Osteocyte (in vitro differentiated cells): ENCODE data around the gene PREP. TPM values are rescaled to one million over a fixed set of nuclear protein-coding genes. Genes with fewer than 3 reads are reported as not detected.

Source experiments
- DNase-seq: peaks from one replicate; pipeline ENCODE4 v3.0.0; 2021; ENCODE audit warnings: mixed read lengths; ENCODE audit not compliant: unreplicated experiment; ENCODE audit errors: extremely low spot score
- H3K27ac Mint-ChIP-seq: one replicate; pipeline ENCODE4 v1.8.0; 2021; ENCODE audit warnings: mild to moderate bottlenecking, mixed read lengths; ENCODE audit not compliant: unreplicated experiment
- H3K27me3 Mint-ChIP-seq: one replicate; pipeline ENCODE4 v1.8.0; 2021; ENCODE audit warnings: mixed read lengths; ENCODE audit not compliant: unreplicated experiment
- H3K36me3 Mint-ChIP-seq: one replicate; pipeline ENCODE4 v1.8.0; 2021; ENCODE audit warnings: mixed read lengths; ENCODE audit not compliant: unreplicated experiment
- H3K4me1 Mint-ChIP-seq: one replicate; pipeline ENCODE4 v1.8.0; 2021; ENCODE audit warnings: mixed read lengths; ENCODE audit not compliant: unreplicated experiment
- H3K4me3 Mint-ChIP-seq: one replicate; pipeline ENCODE4 v1.8.0; 2021; ENCODE audit warnings: mild to moderate bottlenecking, moderate library complexity, mixed read lengths; ENCODE audit not compliant: unreplicated experiment
- H3K9me3 Mint-ChIP-seq: one replicate; pipeline ENCODE4 v1.8.0; 2021; ENCODE audit warnings: mixed read lengths; ENCODE audit not compliant: unreplicated experiment
- CTCF ChIP-seq: fragments of 200-600 bp; sonication (generic); IDR thresholded peaks from 2 replicates; pipeline ENCODE4 v1.5.0; 2021; ENCODE audit warnings: antibody characterized with exemption, mild to moderate bottlenecking, moderate library complexity
- total RNA-seq: library from RNA; stranded (reverse); gene quantifications from 2 replicates; pipeline ENCODE4 v1.2.1, GENCODE V29; 2021

PREP gene
- total RNA-seq, 1 donor from 2014 or later = 36.9 TPM

GRCh38 chr6:105270511-105270910 is 132.4 kb downstream of the PREP start:
- H3K9me3 Mint-ChIP-seq = peaks cover 5% of the 10 kb centered on the region
- H3K4me3 Mint-ChIP-seq = no peak overlapping the region
- H3K27ac Mint-ChIP-seq = no peak overlapping the region
- H3K36me3 Mint-ChIP-seq = peaks cover 12% of the 10 kb centered on the region
- H3K27me3 Mint-ChIP-seq = peaks cover 2% of the 10 kb centered on the region
- no peak for DNase-seq
- no peaks in the 10 kb centered on the region for H3K4me1 Mint-ChIP-seq
- TF ChIP-seq CTCF = no peak

- no peak for DNase-seq
- Mint-ChIP-seq H3K4me3 (no peak overlapping the region), H3K27me3 (peaks cover 2% of the 10 kb centered on the region), H3K4me1 (no peaks in the 10 kb centered on the region), H3K36me3 (peaks cover 4% of the 10 kb centered on the region), H3K9me3 (peaks cover 5% of the 10 kb centered on the region), H3K27ac (no peak overlapping the region)
- no peak for TF ChIP-seq CTCF
These were observed 133.5 kb downstream of the PREP start for GRCh38 chr6:105269390-105269789.

- H3K36me3 Mint-ChIP-seq = peaks cover 4% of the 10 kb centered on the region
- no peaks in the 10 kb centered on the region for H3K4me1 Mint-ChIP-seq
- peaks cover 8% of the 10 kb centered on the region for H3K27me3 Mint-ChIP-seq
- DNase-seq = no peak
- peaks cover 5% of the 10 kb centered on the region for H3K9me3 Mint-ChIP-seq
- no peak overlapping the region for H3K27ac Mint-ChIP-seq
- no peak overlapping the region for H3K4me3 Mint-ChIP-seq
- TF ChIP-seq CTCF = no peak
These were observed 138.9 kb downstream of the PREP start for GRCh38 chr6:105263685-105264610.

- peaks cover 6% of the 10 kb centered on the region for H3K27me3 Mint-ChIP-seq
- TF ChIP-seq CTCF = no peak
- H3K27ac Mint-ChIP-seq = no peak overlapping the region
- no peaks in the 10 kb centered on the region for H3K9me3 Mint-ChIP-seq
- H3K4me1 Mint-ChIP-seq = no peaks in the 10 kb centered on the region
- no peak overlapping the region for H3K4me3 Mint-ChIP-seq
- H3K36me3 Mint-ChIP-seq = no peaks in the 10 kb centered on the region
- no peak for DNase-seq
These were observed 142.7 kb downstream of the PREP start for GRCh38 chr6:105259913-105260889.
